ENCODE results near the gene TMEM140.
"Not testable (repeated sequence)": the region's sequence is repeated elsewhere in the genome, so short reads cannot be mapped to it uniquely, and the experiment has no call there.

Gene TMEM140

DNA sequence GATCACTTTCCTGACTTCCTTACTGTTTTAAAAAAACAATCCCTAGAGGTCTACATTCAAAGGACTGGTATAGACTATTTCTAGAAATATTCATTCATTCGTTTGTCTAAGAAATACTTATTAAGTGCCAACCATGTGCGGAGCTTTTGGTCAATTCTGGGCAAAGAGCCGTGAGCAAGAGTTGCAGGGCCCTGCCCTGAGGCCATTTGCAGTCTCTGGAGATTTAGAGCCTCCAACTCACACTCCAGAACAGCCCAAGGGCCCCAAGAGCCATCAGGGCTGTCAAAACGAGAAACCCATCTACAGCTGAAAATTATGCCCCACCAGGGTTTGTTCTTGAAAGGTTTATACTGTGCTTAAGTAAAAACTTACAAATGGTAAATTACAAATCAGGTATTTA is 47.3 kb downstream of the TMEM140 start:
- DNase-seq (ENCODE audit: low read depth): no peak

DNA sequence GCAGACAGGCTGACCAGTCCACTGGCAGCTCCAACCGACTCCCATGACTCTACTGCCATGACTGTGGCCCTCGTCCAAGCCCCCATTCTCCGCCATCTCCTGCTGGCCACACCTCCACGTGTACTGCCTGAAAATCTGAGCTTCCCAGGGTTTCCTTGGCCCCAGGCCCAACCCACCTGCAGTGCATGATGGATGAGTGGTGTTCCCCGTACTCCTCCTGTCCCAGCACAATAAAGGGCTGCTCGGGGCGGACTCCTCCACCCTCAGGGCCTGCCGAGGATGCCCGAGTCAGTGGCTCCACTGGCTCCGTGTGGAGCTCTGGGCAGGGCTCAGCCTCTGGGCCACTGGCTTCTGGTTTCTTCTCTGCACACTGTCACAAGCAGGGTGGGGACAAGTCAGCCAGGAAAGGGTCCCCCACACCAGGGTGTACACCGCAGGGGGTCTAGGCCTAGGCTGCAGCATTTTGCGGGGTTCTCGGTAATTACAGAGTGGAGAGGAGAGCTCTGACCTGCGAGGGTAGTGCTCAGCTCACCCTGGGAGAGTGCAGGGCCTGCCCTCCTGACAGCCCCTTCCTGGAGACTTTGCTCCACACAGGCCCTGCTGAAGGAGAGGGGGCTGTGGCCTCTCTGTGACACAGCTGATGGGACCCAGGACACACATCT is 48.2 kb downstream of the TMEM140 start:
- no peak for DNase-seq (ENCODE audit: low read depth)

DNA sequence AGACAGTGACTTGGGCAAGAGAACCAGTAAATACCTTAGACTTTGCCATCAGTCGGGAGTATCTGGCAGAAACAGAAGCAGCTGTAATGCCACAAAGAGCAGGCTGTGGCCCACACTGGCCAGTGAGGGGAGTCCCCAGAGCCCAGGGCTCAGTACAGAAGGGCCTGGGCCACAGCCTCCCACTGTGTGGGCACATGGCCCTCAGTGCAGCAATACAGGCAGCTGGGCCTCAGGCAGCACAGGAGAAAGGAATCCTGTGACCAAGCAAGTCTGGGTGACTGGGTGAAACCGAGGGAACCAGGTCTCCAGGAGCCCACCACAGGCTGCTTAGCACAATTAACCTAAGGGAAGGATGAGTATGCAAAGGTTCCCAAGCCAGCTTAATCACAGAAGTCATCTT is 49.5 kb downstream of the TMEM140 start:
- no peak for DNase-seq (ENCODE audit: low read depth)

DNA sequence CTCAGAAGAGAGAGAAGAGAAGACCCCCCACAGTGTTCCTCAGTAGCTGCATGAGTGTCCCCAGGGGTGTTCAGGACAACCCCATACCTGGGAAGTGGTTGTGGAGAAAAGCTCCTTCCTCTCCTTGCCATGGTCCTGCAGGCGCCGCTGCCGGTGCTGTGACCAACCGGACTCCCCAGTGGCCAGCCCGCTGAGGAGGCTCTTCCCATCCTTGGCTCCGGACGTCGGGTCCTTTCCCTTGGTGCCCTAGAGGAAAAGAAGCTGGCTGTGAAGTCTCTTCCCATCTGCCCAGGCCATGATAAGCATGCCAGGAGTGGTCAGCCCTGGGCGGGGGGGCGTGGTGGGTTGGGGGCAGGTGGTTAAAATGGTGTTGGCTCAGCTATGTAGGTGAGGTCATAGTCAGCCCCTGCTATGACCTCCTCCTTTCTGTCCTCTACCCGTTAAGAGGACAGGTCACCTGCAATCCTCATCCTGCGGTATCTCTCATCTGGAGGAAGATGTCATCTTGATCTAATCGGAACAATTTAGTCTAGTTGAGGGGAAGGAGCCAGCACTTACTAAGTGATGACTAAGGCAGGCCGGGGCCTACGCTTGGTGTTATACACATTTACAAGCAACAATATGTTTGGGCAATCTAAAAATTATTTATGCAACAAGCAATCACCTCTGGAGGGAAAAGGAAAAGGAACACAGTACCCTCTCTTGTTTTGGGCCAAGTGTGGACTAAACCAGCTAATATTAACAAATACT is 50.2 kb downstream of the TMEM140 start:
- no peak for DNase-seq (ENCODE audit: low read depth)

DNA sequence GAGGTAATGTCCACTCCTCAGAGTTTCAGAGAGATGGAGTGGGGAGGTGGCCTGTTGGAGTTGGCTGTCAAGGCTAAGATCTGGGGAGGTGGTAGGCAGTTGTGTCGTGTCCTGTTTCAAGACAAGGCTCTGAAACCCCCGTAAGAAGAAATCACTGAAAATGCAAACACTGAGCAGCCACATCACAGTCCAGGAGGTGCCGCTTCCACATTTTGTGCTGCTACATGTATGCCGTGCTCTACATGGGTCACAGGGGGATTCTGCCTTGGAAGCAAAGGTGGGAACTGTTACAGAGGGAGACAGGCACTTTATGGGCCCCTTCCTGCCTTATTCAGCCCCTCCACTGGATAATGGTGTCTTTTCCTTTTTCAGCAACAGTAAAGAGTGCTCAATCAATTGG is 51.6 kb downstream of the TMEM140 start:
- DNase-seq (ENCODE audit: low read depth): no peak

DNA sequence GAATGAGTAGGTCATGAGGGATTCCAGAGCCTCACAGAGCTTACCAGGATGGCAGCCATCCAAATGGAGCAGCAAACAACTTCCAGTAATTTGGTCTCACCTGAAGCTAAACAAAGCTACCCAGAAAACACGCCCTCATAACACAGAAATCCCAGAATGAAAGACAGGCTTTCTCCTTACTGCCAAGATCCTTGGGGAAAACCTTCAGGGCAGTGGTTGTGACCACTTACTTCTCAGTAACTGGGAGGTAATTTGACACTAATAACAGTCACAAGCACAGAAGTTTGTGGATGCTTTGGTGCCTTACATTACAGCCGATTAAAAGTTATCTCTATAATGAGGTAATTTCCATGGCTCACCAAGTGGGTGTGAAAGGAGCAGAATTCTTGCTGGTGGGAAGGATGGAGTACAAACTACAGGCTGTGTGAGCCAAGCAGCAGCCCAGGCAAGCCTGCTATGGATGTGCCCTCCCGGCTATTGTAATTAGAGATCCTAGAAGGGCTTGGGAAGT is 53.0 kb downstream of the TMEM140 start:
- no peak for DNase-seq (ENCODE audit: low read depth)

DNA sequence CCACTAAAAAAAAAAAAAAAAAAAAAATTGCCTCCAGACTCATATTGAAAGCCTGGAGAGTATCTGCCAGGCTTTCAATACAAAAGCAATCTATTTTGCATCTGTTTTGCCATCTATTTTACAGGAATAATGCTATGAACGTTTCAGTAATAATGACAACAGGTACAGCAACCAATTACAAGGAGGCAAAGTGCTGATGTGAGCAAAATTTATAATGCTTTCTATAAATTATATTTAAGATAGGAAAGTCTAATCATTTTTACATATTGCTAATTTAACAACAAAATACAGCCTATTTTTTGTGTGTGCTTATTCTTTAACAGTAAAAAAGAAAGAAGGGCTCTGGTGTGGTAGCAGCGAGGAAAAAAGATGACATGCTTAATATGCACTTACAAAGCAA is 53.5 kb downstream of the TMEM140 start:
- no peak for DNase-seq (ENCODE audit: low read depth)

DNA sequence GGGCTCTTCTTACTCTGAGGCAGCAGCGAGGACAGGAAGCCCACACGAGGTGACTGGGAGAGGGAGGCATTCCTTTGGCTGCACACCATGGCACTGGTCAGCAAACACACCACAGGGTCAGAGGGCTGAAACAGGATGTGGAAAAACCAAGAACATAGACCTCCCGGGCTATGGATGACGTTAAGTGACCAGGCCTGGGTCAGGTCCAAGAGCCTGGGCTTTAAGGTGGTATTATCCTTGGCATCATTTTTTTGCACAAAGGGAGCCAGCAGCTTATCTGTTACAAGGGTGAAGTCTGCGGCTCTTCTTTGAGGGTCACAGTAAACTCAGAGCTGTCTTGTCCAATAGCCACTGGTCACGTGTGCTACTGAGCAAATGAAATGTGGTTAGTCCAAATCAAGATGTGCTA is 56.5 kb downstream of the TMEM140 start:
- DNase-seq (ENCODE audit: low read depth): no peak

DNA sequence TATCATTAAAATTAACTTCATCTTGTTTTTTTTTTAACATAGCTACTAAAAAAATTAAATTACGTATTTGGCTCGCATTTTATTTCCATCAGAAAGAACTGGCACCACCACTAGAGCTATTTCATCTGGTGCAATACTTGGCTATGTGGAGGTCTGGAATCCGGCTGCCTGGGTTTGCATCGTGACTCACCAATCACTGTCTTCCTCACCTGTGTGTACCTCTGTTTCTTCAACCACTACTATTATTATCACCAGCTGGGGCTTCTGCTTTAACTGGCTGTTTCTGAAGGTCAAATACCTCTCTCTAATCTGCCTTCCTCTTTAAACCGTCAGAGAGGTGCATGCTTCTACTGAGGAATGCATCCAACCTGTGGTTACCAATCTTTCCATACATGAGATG is 57.0 kb downstream of the TMEM140 start:
- no peak for DNase-seq (ENCODE audit: low read depth)

DNA sequence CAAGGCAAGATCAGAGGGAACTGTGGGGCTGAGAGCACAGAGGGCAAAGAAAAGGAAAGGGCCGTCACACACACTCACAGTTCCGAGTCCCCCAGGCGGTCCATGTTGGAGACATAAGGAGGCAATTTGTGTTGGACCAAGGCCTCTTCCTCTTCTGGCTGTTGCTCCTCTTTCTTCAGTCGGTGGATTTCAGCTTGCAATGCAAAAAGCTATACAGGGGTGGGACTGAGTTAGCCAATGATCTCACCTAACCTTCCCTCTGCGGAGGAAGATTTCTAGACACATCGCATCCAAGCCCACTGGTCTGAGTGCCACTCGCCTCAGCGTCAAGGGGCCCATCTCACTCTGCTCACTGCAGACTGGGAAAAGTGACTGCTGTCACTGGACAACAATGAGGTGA is 58.0 kb downstream of the TMEM140 start:
- DNase-seq (ENCODE audit: low read depth): no peak

DNA sequence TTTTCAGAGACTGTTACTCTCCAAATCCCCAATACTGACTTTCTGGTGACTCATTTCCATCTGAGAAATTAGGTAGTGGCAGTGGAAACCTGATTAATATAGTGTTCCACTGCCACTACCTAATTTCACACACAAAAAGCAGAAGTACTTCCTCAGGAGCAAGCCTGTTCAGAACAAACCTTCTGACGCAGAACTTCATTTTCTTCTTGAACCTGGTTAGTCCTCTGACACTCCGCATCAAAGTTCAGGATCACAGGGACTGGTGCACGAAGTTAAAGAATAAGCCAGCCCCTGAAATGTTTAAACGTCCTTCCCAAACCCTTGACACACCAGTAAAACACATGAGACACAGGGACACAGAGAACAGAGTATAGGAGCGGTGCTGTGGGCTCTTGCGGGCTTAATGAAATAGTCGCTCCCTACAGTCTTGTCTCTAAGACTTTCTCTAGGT is 59.1 kb downstream of the TMEM140 start:
- no peak for DNase-seq (ENCODE audit: low read depth)

DNA sequence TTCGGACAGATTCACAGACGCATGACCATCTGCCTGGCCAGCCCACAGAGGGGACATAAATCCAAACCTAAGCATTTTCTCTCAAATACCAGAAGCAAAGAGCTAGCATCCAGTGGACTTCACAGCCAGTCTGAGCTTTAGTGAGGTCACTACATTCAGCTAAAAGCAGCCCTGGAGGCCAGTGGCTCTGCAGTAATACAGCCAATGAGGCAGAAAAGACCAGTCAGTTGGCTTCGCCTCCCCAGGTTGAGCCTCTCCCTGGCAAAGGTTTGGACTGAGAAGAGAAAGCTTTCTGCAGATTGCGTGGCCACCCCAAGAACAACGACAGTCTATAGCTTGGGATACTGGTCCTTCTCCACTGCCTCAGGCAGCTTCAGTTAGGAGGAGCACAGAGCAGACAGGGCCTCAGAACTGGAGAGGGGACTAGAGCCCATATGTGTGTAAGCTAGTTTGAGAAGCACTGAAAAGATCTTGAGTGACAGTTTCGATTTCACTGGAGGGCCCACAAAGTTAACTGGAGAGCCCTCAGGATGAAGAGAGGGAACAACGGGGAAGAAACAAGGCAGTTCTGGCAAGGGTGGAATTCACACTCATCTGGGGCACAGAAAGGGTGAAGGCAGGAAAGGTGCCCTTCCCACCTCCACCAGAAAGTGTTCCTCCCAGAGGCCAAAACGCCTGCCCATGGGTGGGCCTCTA is 59.7 kb downstream of the TMEM140 start:
- no peak for DNase-seq (ENCODE audit: low read depth)

DNA sequence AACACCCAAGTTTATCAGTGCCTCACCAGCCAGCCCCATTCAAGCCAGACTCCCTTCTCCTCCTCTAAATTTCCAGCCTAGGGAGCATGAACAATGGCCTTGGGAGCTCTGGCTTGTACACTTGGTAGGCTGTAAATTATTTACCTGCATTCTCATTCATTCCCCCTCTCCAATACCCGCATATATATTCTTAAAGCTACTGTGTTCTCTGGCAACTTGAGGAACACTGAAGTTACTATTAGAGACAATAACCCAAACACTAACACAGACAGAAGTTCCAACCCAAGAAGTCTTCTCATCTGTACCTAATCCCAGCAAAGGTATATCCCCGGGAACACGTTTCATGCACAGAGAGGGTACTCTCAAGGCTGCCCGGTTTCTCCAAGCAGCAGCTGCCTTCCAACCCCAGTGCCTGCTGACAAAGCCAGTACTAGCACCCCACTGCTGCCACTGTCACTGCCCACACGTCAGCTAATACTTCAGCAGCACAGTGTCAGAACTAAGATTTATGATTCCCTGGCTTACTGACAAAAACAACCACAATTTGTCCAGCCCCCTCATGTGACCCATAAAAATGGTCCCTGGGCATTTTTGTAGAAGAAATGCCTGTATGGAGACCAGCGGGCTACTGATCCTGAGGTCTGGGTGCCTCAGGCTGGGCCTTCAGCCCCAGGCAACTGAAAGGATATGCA is 60.4 kb downstream of the TMEM140 start:
- DNase-seq (ENCODE audit: low read depth): no peak

DNA sequence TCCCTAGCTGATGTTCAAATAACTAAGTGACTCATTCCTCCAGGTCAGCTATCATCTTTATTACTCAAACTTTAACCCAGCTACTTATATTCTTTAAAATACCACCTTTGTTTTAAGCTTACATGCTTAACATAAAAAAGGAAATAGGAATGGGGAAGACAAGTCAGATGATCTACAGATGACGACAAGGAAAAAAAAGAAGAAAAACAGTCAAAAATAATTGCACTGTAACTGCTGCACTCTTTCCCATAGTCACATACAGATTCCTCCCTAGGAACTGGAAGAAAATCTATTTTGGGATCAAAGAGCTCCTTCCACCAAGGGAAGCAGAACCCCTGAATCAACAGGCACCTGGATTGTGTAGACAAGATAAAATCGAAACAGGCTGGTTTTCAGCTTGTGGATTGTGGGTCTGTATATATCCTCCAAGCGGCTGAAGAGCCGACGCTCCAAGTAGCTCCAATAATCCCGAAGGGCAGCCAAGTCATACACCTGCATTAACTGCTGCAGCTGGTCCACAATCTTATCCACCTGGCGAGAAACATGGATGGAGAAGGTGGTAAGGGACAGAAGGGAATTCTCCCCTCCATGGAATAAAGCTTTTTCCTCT is 61.5 kb downstream of the TMEM140 start:
- DNase-seq (ENCODE audit: low read depth): no peak

DNA sequence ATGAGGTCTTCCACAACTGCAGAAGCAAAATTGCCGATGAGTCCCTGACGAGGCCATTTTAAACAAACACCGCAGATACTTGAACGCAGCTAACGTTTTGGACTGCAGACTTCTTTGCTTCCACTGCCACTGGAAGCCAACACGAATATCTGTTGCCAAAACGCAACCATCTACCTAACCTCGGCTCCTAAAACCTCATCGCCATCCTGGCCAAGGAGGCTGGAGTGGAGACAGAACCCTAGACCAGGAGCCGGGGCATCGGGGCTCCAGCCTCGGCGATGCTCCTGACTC is 63.0 kb downstream of the TMEM140 start:
- no peak for DNase-seq (ENCODE audit: low read depth)

DNA sequence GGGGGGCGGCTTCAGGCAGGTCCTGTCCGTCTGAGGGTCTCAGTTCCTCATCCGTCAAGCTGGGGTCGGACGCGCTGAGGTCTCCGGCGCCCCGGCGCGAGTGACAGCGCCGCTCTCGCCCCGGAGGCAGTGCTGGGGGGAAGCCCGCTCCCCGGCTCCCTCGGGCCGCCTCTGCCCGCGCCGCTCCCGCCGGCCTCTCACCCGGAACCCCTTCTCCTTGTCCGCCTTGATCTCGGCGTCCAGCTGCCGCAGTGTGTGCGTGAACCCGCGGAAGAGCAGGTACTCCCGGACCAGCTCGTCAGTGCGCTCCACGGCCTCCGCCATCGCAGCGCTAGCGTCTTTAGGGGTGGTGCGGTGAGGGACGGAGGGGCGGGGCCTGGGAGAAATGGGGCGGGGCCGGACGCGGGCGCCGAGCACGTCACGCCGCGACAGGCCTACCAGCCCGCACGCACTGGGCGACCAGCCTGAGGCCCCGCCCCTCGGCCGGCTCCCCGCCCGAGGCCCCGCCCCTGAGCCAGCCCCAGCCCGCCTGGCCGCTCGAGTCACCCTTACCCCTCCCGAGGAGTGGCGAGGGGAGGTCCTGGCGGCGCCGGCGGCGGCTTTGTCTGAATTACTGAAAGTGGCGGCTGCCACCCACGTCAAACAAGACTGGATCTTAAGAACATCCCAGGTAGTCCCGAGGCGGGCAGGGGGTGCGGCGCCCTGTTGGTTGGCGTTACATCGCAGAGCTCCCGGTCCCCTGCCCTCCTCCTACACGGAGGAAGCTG is 63.5 kb downstream of the TMEM140 start, which contains the start of gene WDR91:
TSS of gene WDR91 (minus strand) at position 348 of the 767 bp plus-strand sequence. CDS start at position 324, 24 bp downstream.
- DNase-seq (ENCODE audit: low read depth): peak; percentile 95

DNA sequence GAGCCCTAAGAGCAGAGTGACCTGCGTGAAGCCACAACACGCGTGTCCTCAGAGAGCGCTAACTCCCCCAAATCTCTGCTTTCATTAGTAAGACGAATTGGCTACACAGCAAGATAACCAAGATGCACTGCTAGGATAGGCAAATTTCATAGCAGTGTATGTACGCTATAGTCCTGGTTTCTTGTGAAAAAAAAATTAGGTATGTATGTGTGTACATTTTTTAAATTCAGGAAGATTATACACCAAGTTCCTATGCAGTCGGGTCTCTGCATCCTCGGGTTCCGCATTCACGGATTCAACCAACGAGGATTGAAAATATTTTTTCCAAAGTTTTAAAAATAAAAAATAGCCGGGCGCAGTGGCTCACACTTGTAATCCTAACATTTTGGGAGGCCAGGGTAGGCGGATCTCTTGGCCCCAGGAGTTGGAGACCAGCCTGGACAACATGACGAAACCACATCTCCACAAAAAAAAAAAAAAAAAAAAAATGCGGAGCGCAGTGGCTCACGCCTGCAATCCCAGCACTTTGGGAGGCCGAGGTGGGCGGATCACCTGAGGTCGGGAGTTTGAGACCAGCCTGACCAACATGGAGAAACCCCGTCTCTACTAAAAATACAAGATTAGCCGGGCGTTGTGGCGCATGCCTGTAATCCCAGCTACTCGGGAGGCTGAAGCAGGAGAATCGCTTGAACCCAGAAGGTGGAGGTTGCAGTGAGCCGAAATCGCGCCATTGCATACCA is 64.2 kb downstream of the TMEM140 start:
- not testable (repeated sequence) for DNase-seq (ENCODE audit: low read depth)

DNA sequence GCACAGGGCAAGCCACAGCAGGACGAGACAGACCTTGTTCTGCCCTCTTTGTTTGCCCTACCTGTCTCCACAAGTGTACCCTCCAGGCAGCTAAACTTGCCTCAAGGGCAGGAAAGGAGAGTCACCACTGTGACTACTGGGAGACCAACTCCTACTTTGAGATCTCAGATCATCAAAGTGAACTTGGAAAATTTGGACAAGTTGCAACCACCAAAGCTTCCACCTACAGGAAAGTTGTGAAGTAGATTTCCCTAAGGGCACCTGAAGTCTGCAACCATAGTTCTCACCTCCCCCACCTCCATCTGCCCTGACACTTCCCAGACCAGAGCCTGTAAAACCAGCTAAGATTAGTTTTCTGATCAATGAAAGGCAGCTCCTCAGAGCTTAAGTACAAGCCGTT is 66.0 kb downstream of the TMEM140 start:
- no peak for DNase-seq (ENCODE audit: low read depth)

DNA sequence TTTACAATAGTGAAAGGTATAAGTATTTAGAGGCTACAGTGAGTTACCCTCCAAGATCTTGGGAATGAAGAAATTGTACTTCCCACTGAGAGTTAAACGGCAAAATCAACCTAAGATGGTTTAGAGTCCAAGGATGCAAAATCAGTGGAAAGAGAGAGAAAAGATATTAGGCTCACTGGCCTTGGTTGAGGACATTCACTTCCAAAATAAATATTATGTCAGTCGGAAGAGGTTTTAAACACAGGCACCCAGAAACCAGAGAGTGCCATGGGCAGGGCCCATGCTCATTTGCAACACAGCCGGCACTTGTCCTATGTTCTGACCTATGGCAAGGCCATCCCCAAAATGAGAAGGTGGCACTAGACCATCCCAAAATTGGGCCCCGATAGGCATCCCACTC is 67.3 kb downstream of the TMEM140 start:
- no peak for DNase-seq (ENCODE audit: low read depth)

DNA sequence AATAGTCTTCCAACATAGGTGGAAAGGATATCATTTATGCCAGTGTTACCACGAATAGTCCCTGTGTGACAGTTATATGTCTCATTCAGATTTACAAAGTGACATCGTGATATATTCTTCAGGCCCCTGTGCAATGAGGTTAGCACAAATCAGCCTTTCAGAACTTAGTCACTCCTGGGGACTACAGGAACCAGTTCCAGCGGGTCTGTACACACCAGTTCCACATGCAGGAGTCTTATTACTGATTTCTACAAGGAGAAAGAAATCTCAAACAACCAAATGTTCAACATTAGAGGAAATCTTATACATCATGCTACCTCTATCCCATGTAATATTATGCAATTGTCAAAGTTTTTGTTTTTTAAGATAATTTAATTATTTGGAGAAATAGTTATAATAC is 67.8 kb downstream of the TMEM140 start:
- no peak for DNase-seq (ENCODE audit: low read depth)

All from activated gamma-delta T cell treated with anti-CD3 and anti-CD28 coated beads, Interleukin-2, amount 50 U/mL, for 16 hours (primary cell).